Fibroblast of lung (primary cell): Measurements from ENCODE around the gene ELOVL4. TPM values are rescaled to one million over a fixed set of nuclear protein-coding genes. Genes with fewer than 3 reads are reported as not detected.

Source experiments
- DNase-seq, 2 donors: peaks; one replicate each; pipeline versions ENCODE4 v3.0.0 to v3.0.0-alpha.2; 2010; ENCODE audit warnings: low read depth in 2 of 2
- H2AFZ ChIP-seq: 2 replicates; pipeline ENCODE4 v1.5.1; 2012; ENCODE audit warnings: low read length, control low read depth, inconsistent platforms
- H3K27ac ChIP-seq: 2 replicates; pipeline ENCODE4 v1.5.1; 2011; ENCODE audit warnings: low read length, control low read depth; ENCODE audit not compliant: insufficient read depth
- H3K27me3 ChIP-seq: 2 replicates; pipeline ENCODE4 v1.5.1; 2011; ENCODE audit warnings: mild to moderate bottlenecking, low read length; ENCODE audit not compliant: control insufficient read depth, insufficient read depth
- H3K36me3 ChIP-seq: 2 replicates; pipeline ENCODE4 v1.5.1; 2011; ENCODE audit warnings: low read length; ENCODE audit not compliant: control insufficient read depth, insufficient read depth
- H3K4me1 ChIP-seq: 2 replicates; pipeline ENCODE4 v1.5.1; 2011; ENCODE audit warnings: low read length; ENCODE audit not compliant: control insufficient read depth, insufficient read depth; ENCODE audit errors: extremely low read depth
- H3K4me2 ChIP-seq: 2 replicates; pipeline ENCODE4 v1.5.1; 2011; ENCODE audit warnings: low read length, control low read depth; ENCODE audit not compliant: insufficient read depth; ENCODE audit errors: extremely low read depth
- H3K4me3 ChIP-seq, 4 experiments: fragments of 200-600 bp in 1 of 4; sonication (generic) in 1 of 4; replicated peaks in 1 of 4; 2 replicates each; pipeline ENCODE4 v1.5.1; 2011 to 2016; ENCODE audit warnings: low read length in 4 of 4, low read depth in 3 of 4, mild to moderate bottlenecking in 3 of 4, control low read depth in 2 of 4, inconsistent platforms in 1 of 4, mixed read lengths in 1 of 4; ENCODE audit not compliant: insufficient read depth in 1 of 4; ENCODE audit errors: control extremely low read depth in 1 of 4
- H3K79me2 ChIP-seq: 2 replicates; pipeline ENCODE4 v1.5.1; 2012; ENCODE audit warnings: mild to moderate bottlenecking, low read length, inconsistent platforms; ENCODE audit not compliant: control insufficient read depth, insufficient read depth
- H3K9ac ChIP-seq: 2 replicates; pipeline ENCODE4 v1.5.1; 2011; ENCODE audit warnings: mild to moderate bottlenecking, low read length, control low read depth; ENCODE audit not compliant: insufficient read depth
- H3K9me3 ChIP-seq: 2 replicates; pipeline ENCODE4 v1.5.1; 2012; ENCODE audit warnings: low read depth, low read length; ENCODE audit not compliant: control insufficient read depth, insufficient read depth
- H4K20me1 ChIP-seq: 2 replicates; pipeline ENCODE4 v1.5.1; 2011; ENCODE audit warnings: low read length; ENCODE audit not compliant: control insufficient read depth, insufficient read depth; ENCODE audit errors: extremely low read depth
- CTCF ChIP-seq, 2 donors: IDR thresholded peaks in 1 of 2; conservative IDR thresholded peaks in 1 of 2; 1 replicate in 1 of 2; 2 replicates in 1 of 2; pipeline ENCODE4 v1.5.1; 2011 to 2012; ENCODE audit warnings: low read length in 2 of 2, control low read depth in 1 of 2, inconsistent platforms in 1 of 2, low read depth in 1 of 2, mild to moderate bottlenecking in 1 of 2
- EZH2 ChIP-seq: IDR thresholded peaks from 2 replicates; pipeline ENCODE4 v1.5.1; 2012; ENCODE audit warnings: low read length, control low read depth, mild to moderate bottlenecking; ENCODE audit errors: missing control alignments
- polyA plus RNA-seq, 2 donors: library from polyadenylated mRNA; depleted of rRNA in 1 of 2; stranded (reverse) in 1 of 2; unstranded in 1 of 2; fragments of >200 nt; gene quantifications; 2 replicates each; pipeline ENCODE4 v1.2.1, GENCODE V29; 2011 to 2012; ENCODE audit warnings: missing spikeins in 1 of 2
- total RNA-seq: library from RNA; depleted of rRNA; stranded (reverse); fragments of >200 nt; gene quantifications from 2 replicates; pipeline ENCODE4 v1.2.1, GENCODE V29; 2014

The ELOVL4 gene
- total and polyA plus RNA-seq, 2 donors (not counting 1 experiment from before 2014, with no cell fraction given) = 4.3 to 6.4 TPM

DNA sequence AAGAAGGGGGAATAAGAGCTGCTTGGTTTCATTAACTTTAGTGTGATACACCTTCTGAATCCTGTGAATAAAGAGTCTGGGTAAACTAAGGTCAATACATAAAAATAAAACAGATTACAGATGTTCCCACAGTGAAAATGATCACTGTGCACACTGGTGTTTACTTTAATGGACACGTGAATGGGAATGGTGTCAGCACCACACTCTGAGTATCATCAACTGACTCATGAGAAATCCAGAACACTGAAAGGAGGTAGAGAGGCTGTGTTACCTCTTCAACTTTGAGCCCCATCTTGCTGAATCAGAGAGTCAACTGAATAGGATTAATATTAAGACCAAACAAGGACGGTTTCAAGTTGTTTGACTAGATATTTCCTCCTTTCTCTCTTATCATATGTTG, 75.0 kb downstream of the ELOVL4 start:
- Histone ChIP-seq H3K36me3 (no peaks in the 10 kb centered on the region), H3K9me3 (no peaks in the 10 kb centered on the region), H3K9ac (no peak overlapping the region), H2AFZ (no peak overlapping the region), H3K4me3 (no peak overlapping the region), H3K79me2 (no peaks in the 10 kb centered on the region), H3K27ac (no peak overlapping the region), H4K20me1 (no peaks in the 10 kb centered on the region), H3K27me3 (no peaks in the 10 kb centered on the region), H3K4me1 (peaks cover 2% of the 10 kb centered on the region), H3K4me2 (no peak overlapping the region)
- no peak for DNase-seq
- TF ChIP-seq EZH2 (no peak), CTCF (conservative IDR thresholded peaks at IDR 0.05 in 1 of 2, IDR thresholded peaks at IDR 0.05 in 1 of 2; ENCODE audit: low read depth in 1 of 2, low read length in 2 of 2) (no peak)

DNA sequence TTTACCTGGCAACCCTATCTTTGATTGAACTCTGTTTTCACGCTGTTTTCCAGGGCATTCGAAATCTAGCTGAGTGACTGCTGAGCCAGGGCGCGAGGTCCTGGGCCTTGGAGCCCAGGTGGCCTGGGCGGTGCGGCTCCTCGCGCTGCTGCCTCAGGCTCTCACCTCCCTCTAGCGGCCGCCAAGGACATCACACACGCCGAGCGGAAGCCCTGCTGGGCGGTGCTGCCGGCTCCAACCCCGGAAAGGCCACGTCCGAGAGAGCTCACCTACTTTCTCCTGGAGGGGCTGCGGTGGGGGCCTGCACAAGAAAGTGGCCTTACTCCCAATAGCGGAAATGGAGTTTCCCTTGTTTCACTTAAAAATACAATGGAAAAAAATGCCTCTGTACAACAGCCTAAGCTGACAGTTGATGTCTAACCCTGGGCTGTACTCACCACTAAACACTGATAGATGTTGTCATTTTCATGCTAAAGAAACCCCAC, 77.7 kb downstream of the ELOVL4 start:
- Histone ChIP-seq H3K36me3 (no peaks in the 10 kb centered on the region), H3K4me3 (peak overlapping the region in 2 of 4 experiments; percentile 25 to 41), H4K20me1 (no peaks in the 10 kb centered on the region), H3K9ac (no peak overlapping the region), H2AFZ (peak overlapping the region; percentile 87), H3K27me3 (no peaks in the 10 kb centered on the region), H3K4me2 (peak overlapping the region; percentile 67), H3K9me3 (no peaks in the 10 kb centered on the region), H3K79me2 (no peaks in the 10 kb centered on the region), H3K4me1 (peaks cover 2% of the 10 kb centered on the region), H3K27ac (no peak overlapping the region)
- peak; percentile 61 to 65 for DNase-seq
- peak; percentile 90 to 96 for TF ChIP-seq CTCF (conservative IDR thresholded peaks at IDR 0.05 in 1 of 2, IDR thresholded peaks at IDR 0.05 in 1 of 2; ENCODE audit: low read depth in 1 of 2, low read length in 2 of 2)
- TF ChIP-seq EZH2 = no peak

GRCh38 chr6:79869184-79869583, 78.2 kb downstream of the ELOVL4 start:
- Histone ChIP-seq H3K4me2 (no peak overlapping the region), H3K79me2 (no peaks in the 10 kb centered on the region), H3K4me1 (peaks cover 2% of the 10 kb centered on the region), H3K9ac (no peak overlapping the region), H3K36me3 (no peaks in the 10 kb centered on the region), H3K9me3 (no peaks in the 10 kb centered on the region), H4K20me1 (no peaks in the 10 kb centered on the region), H3K27me3 (no peaks in the 10 kb centered on the region), H3K4me3 (no peak overlapping the region), H3K27ac (no peak overlapping the region), H2AFZ (no peak overlapping the region)
- no peak for DNase-seq
- TF ChIP-seq EZH2 (no peak), CTCF (conservative IDR thresholded peaks at IDR 0.05 in 1 of 2, IDR thresholded peaks at IDR 0.05 in 1 of 2; ENCODE audit: low read depth in 1 of 2, low read length in 2 of 2) (no peak)
